IMR-90 (cell line): ENCODE measurements around the gene ZBED2. TPM values are rescaled to one million over a fixed set of nuclear protein-coding genes. Genes with fewer than 3 reads are reported as not detected.

Source experiments
- ATAC-seq: fragments of 200-7000 bp; cut with Tn5 transposase; 2 replicates; pipeline ENCODE4 v1.9.1; 2020; ENCODE audit warnings: low read depth, mild to moderate bottlenecking, moderate library complexity
- BruUV-seq: library from RNA; stranded (reverse); fragments of 400-500 nt; replicated peaks from 2 replicates; lab custom pipeline; 2021; lab: Mats Ljungman, UMichigan
- CTCF ChIA-PET: fragments of 300-600 bp; formaldehyde crosslinking; extraction: SDS; loops from one replicate; lab custom pipeline; 2021; ENCODE audit warnings: antibody characterized with exemption; lab: Yijun Ruan, JAX
- POLR2A ChIA-PET: fragments of 300-600 bp; sonication (Branson Sonifier 250); formaldehyde crosslinking; loops from one replicate; lab custom pipeline; 2022; ENCODE audit warnings: antibody characterized with exemption; ENCODE audit not compliant: unreplicated experiment; lab: Charles Lee
- DNase-seq: peaks from one replicate; pipeline ENCODE4 v3.0.0; 2013
- H2AFZ ChIP-seq: replicated peaks from 2 replicates; pipeline ENCODE3; 2013; ENCODE audit warnings: low read length, mild to moderate bottlenecking; ENCODE audit not compliant: poor library complexity
- H2AK5ac ChIP-seq: 2 replicates; pipeline ENCODE4 v1.6.1; 2013; ENCODE audit warnings: low read depth, low read length, inconsistent platforms
- H2AK9ac ChIP-seq: replicated peaks from 2 replicates; pipeline ENCODE3; 2013; ENCODE audit warnings: mild to moderate bottlenecking, low read depth, low read length, moderate library complexity; ENCODE audit not compliant: poor library complexity
- H2BK120ac ChIP-seq: 2 replicates; pipeline ENCODE4 v1.6.1; 2013; ENCODE audit warnings: low read depth, low read length, inconsistent platforms
- H2BK15ac ChIP-seq: 3 replicates; pipeline ENCODE4 v1.6.1; 2013; ENCODE audit warnings: low read depth, low read length, inconsistent platforms
- H2BK20ac ChIP-seq: 2 replicates; pipeline ENCODE4 v1.6.1; 2013; ENCODE audit warnings: low read depth, mild to moderate bottlenecking, inconsistent platforms, low read length, moderate library complexity
- H2BK5ac ChIP-seq: 2 replicates; pipeline ENCODE4 v1.6.1; 2013; ENCODE audit warnings: mild to moderate bottlenecking, low read depth, low read length, inconsistent platforms; ENCODE audit not compliant: poor library complexity, severe bottlenecking
- H3K14ac ChIP-seq: replicated peaks from 2 replicates; pipeline ENCODE4 v1.6.1; 2013; ENCODE audit warnings: low read depth, low read length, inconsistent platforms
- H3K18ac ChIP-seq: 2 replicates; pipeline ENCODE4 v1.6.1; 2013; ENCODE audit warnings: low read depth, low read length, control low read depth
- H3K23ac ChIP-seq: 2 replicates; pipeline ENCODE4 v1.6.1; 2013; ENCODE audit warnings: low read depth, low read length, inconsistent platforms
- H3K27ac ChIP-seq: 2 replicates; pipeline ENCODE4 v1.5.1; 2013; ENCODE audit warnings: mild to moderate bottlenecking, control low read depth, low read length; ENCODE audit not compliant: insufficient read depth
- H3K27me3 ChIP-seq: 2 replicates; pipeline ENCODE4 v1.6.1; 2013; ENCODE audit warnings: low read length; ENCODE audit not compliant: control insufficient read depth, insufficient read depth
- H3K36me3 ChIP-seq: 2 replicates; pipeline ENCODE4 v1.6.1; 2013; ENCODE audit warnings: low read length, mixed read lengths; ENCODE audit not compliant: control insufficient read depth, insufficient read depth
- H3K4ac ChIP-seq: 2 replicates; pipeline ENCODE4 v1.6.1; 2013; ENCODE audit warnings: low read depth, low read length, inconsistent platforms
- H3K4me1 ChIP-seq: 2 replicates; pipeline ENCODE4 v1.6.1; 2013; ENCODE audit warnings: low read length, mixed read lengths; ENCODE audit not compliant: control insufficient read depth, insufficient read depth
- H3K4me2 ChIP-seq: 2 replicates; pipeline ENCODE4 v1.6.1; 2013; ENCODE audit warnings: low read depth, mild to moderate bottlenecking, control low read depth, low read length, moderate library complexity
- H3K4me3 ChIP-seq: 2 replicates; pipeline ENCODE4 v1.5.1; 2013; ENCODE audit warnings: low read depth, mild to moderate bottlenecking, control low read depth, low read length, moderate library complexity; ENCODE audit not compliant: insufficient read depth
- H3K56ac ChIP-seq: 2 replicates; pipeline ENCODE4 v1.6.1; 2013; ENCODE audit warnings: low read length, inconsistent platforms; ENCODE audit not compliant: insufficient read depth; ENCODE audit errors: extremely low read depth
- H3K79me1 ChIP-seq, 2 experiments: 2 replicates each; pipeline ENCODE4 v1.6.1; 2013; ENCODE audit warnings: low read length in 2 of 2, inconsistent platforms in 1 of 2, low read depth in 1 of 2
- H3K9ac ChIP-seq: 2 replicates; pipeline ENCODE4 v1.6.1; 2013; ENCODE audit warnings: low read depth, low read length, control low read depth
- H3K9me1 ChIP-seq: 2 replicates; pipeline ENCODE4 v1.6.1; 2013; ENCODE audit warnings: low read length, inconsistent platforms; ENCODE audit not compliant: insufficient read depth
- H3K9me3 ChIP-seq: 2 replicates; pipeline ENCODE4 v1.6.1; 2013; ENCODE audit warnings: low read length; ENCODE audit not compliant: control insufficient read depth, insufficient read depth
- H4K20me1 ChIP-seq: 2 replicates; pipeline ENCODE4 v1.6.1; 2013; ENCODE audit warnings: low read length, inconsistent platforms; ENCODE audit not compliant: insufficient read depth
- H4K5ac ChIP-seq: 2 replicates; pipeline ENCODE4 v1.6.1; 2013; ENCODE audit warnings: mild to moderate bottlenecking, low read depth, low read length, control low read depth
- H4K8ac ChIP-seq, 2 experiments: 2 replicates each; pipeline ENCODE4 v1.6.1; 2013; ENCODE audit warnings: low read depth in 2 of 2, low read length in 2 of 2, control low read depth in 1 of 2, inconsistent platforms in 1 of 2
- H4K91ac ChIP-seq: 2 replicates; pipeline ENCODE4 v1.6.1; 2013; ENCODE audit warnings: low read depth, low read length, inconsistent platforms; ENCODE audit not compliant: insufficient read depth
- BHLHE40 ChIP-seq: fragments of 150-350 bp; IDR thresholded peaks from 2 replicates; pipeline ENCODE4 v1.6.1; 2016; ENCODE audit warnings: mild to moderate bottlenecking, low read depth, low read length
- CHD1 ChIP-seq: IDR thresholded peaks from 2 replicates; pipeline ENCODE4 v1.6.1; 2012; ENCODE audit warnings: low read depth, low read length, improper control_type of control experiment
- FOS ChIP-seq: fragments of 150-350 bp; IDR thresholded peaks from 2 replicates; pipeline ENCODE4 v1.6.1; 2016; ENCODE audit warnings: low read depth, low read length
- MAFK ChIP-seq: IDR thresholded peaks from 2 replicates; pipeline ENCODE4 v1.6.1; 2012; ENCODE audit warnings: low read depth, low read length, improper control_type of control experiment
- MAZ ChIP-seq: IDR thresholded peaks from 2 replicates; pipeline ENCODE4 v1.6.1; 2012; ENCODE audit warnings: low read depth, mild to moderate bottlenecking, low read length, improper control_type of control experiment, moderate library complexity, borderline replicate concordance
- MXI1 ChIP-seq: IDR thresholded peaks from 2 replicates; pipeline ENCODE4 v1.6.1; 2012; ENCODE audit warnings: low read depth, mild to moderate bottlenecking, low read length, moderate library complexity, borderline replicate concordance
- RCOR1 ChIP-seq: IDR thresholded peaks from 2 replicates; pipeline ENCODE4 v1.6.1; 2012; ENCODE audit warnings: mild to moderate bottlenecking, low read length, improper control_type of control experiment; ENCODE audit not compliant: insufficient replicate concordance
- RFX5 ChIP-seq: IDR thresholded peaks from 2 replicates; pipeline ENCODE4 v1.8.0; 2012; ENCODE audit warnings: low read depth, mild to moderate bottlenecking, low read length, moderate library complexity
- SMC3 ChIP-seq: fragments of 150-350 bp; IDR thresholded peaks from 2 replicates; pipeline ENCODE4 v1.6.1; 2016; ENCODE audit warnings: low read depth, mild to moderate bottlenecking, antibody characterized with exemption, low read length, moderate library complexity
- WGBS, 2 experiments: methylation state at CpG; one replicate each; pipeline versions ENCODE4 v1.1.5 to v1.1.7; 2013; ENCODE audit warnings: missing lambda C conversion rate in 2 of 2; ENCODE audit not compliant: insufficient read length in 1 of 2; ENCODE audit errors: extremely low coverage in 2 of 2; 5-methylcytosine and 5-hydroxymethylcytosine counted together
- dilution Hi-C: fragments of 300-500 bp; cut with HindIII; formaldehyde crosslinking; loops from one replicate; pipeline ENCODE4 v1.14.3; 2018; ENCODE audit warnings: low sequenced_read_pairs; ENCODE audit not compliant: unreplicated experiment
- in situ Hi-C: fragments of 300-500 bp; cut with MboI; formaldehyde crosslinking; loops from 3 replicates; pipeline ENCODE4 v1.14.3; 2019; ENCODE audit warnings: low sequenced_read_pairs, inconsistent platforms, mixed read lengths
- intact Hi-C: fragments of 100-400 bp; cut with micrococcal nuclease; formaldehyde crosslinking; loops from 2 replicates; pipeline ENCODE4 v1.10.0; 2022
- polyA plus RNA-seq, 3 experiments: library from polyadenylated mRNA; depleted of rRNA; stranded (reverse); fragments of >200 nt; gene quantifications; 2 replicates each; pipeline ENCODE4 v1.2.3, GENCODE V29; 2012; ENCODE audit warnings: low replicate concordance in 1 of 3
- total RNA-seq: library from RNA; depleted of rRNA; stranded (reverse); fragments of >200 nt; gene quantifications from 2 replicates; pipeline ENCODE4 v1.2.3, GENCODE V29; 2012
- TF ChIP-seq, protein P1 (sequence below): conservative IDR thresholded peaks from 2 replicates; pipeline ENCODE4 v1.5.1; 2012; ENCODE audit warnings: mild to moderate bottlenecking, low read depth, low read length, improper control_type of control experiment
- TF ChIP-seq, protein P2 (sequence below): fragments of 150-350 bp; IDR thresholded peaks from 2 replicates; pipeline ENCODE4 v1.6.1; 2017; ENCODE audit warnings: mild to moderate bottlenecking, antibody characterized with exemption, low read length, low read depth

ZBED2 gene
- total and polyA plus RNA-seq, 2 of the 4 experiments (the other 2 are of a cell fraction) = 0.51 to 0.72 TPM

DNA sequence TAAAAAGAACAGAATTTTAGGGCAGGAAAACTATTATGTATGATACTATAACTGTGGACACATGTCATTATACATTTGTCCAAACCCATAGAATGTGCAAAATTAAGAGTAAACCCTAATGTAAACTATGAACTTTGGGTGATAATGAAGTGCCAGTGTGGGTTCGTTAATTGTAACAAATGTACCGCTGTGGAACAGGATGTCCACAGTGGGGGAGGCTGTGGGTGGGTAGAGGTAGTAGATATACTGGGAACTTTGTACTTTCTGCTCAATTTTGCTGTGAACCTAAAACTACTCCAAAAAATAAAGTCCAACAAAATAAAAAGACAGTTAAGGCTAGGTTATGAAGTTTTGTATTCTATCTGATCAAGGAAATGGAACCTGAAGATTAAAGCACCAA is 28.3 kb downstream of the ZBED2 start:
- POLR2A ChIA-PET = no interaction called here
- H2BK20ac ChIP-seq = no peak overlapping the region
- H3K56ac ChIP-seq = no peak overlapping the region
- H3K18ac ChIP-seq = no peak overlapping the region
- H3K23ac ChIP-seq = no peak overlapping the region
- H4K8ac ChIP-seq = no peak overlapping the region
- H3K9ac ChIP-seq = no peak overlapping the region
- no peak for DNase-seq
- no peaks in the 10 kb centered on the region for H3K9me1 ChIP-seq
- in situ Hi-C loops = no loop called here
- H3K36me3 ChIP-seq = no peaks in the 10 kb centered on the region
- H2AK9ac ChIP-seq = no peak overlapping the region
- H3K27me3 ChIP-seq = peaks cover 13% of the 10 kb centered on the region; the same call in 1 of the 2 replicates
- no peaks in the 10 kb centered on the region for H3K79me1 ChIP-seq
- no peak overlapping the region for H3K4me3 ChIP-seq
- H4K20me1 ChIP-seq = no peaks in the 10 kb centered on the region
- H4K91ac ChIP-seq = no peak overlapping the region
- no peaks in the 10 kb centered on the region for H3K9me3 ChIP-seq
- dilution Hi-C loops = no loop called here
- ATAC-seq = no peak
- no peak overlapping the region for H2BK5ac ChIP-seq
- H3K14ac ChIP-seq = no peak overlapping the region
- H2BK120ac ChIP-seq = no peak overlapping the region
- no peaks in the 10 kb centered on the region for H3K4me1 ChIP-seq
- BruUV-seq = no TSS peak
- H2BK15ac ChIP-seq = no peak overlapping the region
- H4K5ac ChIP-seq = no peak overlapping the region
- no peak overlapping the region for H2AK5ac ChIP-seq
- CTCF ChIA-PET = interaction anchor here (0.6 kb wide), 1 partner anchor 124 kb away, joined by 3 read pairs; no protein-coding TSS in a partner anchor
- no peak overlapping the region for H3K27ac ChIP-seq
- intact Hi-C loops = no loop called here
- WGBS, 2 experiments = 0% methylated on average over 2 of the region's 2 CpGs; no CpG with 5 or more reads in 1 of the 2 experiments
- TF ChIP-seq, protein P1, sequence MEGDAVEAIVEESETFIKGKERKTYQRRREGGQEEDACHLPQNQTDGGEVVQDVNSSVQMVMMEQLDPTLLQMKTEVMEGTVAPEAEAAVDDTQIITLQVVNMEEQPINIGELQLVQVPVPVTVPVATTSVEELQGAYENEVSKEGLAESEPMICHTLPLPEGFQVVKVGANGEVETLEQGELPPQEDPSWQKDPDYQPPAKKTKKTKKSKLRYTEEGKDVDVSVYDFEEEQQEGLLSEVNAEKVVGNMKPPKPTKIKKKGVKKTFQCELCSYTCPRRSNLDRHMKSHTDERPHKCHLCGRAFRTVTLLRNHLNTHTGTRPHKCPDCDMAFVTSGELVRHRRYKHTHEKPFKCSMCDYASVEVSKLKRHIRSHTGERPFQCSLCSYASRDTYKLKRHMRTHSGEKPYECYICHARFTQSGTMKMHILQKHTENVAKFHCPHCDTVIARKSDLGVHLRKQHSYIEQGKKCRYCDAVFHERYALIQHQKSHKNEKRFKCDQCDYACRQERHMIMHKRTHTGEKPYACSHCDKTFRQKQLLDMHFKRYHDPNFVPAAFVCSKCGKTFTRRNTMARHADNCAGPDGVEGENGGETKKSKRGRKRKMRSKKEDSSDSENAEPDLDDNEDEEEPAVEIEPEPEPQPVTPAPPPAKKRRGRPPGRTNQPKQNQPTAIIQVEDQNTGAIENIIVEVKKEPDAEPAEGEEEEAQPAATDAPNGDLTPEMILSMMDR = no peak
- TF ChIP-seq CHD1 (no peak), MXI1 (no peak), MAZ (no peak), BHLHE40 (no peak), SMC3 (no peak), RFX5 (no peak), MAFK (no peak), RCOR1 (no peak), FOS (no peak)
- TF ChIP-seq, protein P2, sequence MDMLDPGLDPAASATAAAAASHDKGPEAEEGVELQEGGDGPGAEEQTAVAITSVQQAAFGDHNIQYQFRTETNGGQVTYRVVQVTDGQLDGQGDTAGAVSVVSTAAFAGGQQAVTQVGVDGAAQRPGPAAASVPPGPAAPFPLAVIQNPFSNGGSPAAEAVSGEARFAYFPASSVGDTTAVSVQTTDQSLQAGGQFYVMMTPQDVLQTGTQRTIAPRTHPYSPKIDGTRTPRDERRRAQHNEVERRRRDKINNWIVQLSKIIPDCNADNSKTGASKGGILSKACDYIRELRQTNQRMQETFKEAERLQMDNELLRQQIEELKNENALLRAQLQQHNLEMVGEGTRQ = no peak
- H3K4me2 ChIP-seq = no peak overlapping the region
- H3K4ac ChIP-seq = no peak overlapping the region
- no peak overlapping the region for H2AFZ ChIP-seq
